Naive thymus-derived CD4-positive, alpha-beta T cell (primary cell): ENCODE data around the gene CHKA. TPM values are rescaled to one million over a fixed set of nuclear protein-coding genes. Genes with fewer than 3 reads are reported as not detected.

Experiments used
- ATAC-seq: fragments of 150-1000 bp; cut with Tn5 transposase; 2 replicates; pipeline ENCODE4 v1.10.0; 2021; ENCODE audit warnings: mild to moderate bottlenecking, moderate library complexity
- CTCF ChIA-PET: fragments of 350-600 bp; sonication (Branson Sonifier 250); formaldehyde crosslinking; loops from one replicate; lab custom pipeline; 2021; ENCODE audit warnings: antibody characterized with exemption; lab: Charles Lee
- POLR2A ChIA-PET: fragments of 350-600 bp; sonication (Branson Sonifier 250); formaldehyde crosslinking; loops from one replicate; lab custom pipeline; 2021; ENCODE audit warnings: antibody characterized with exemption, inconsistent platforms; lab: Charles Lee
- DNase-seq, 9 donors: peaks; one replicate each; pipeline versions ENCODE4 v3.0.0 to v3.0.0-alpha.2; 2020 to 2022; ENCODE audit warnings: mixed read lengths in 1 of 9
- H3K27ac ChIP-seq: one replicate; pipeline ENCODE4 v1.7.0; 2013; ENCODE audit warnings: mild to moderate bottlenecking, low read depth, low read length, moderate library complexity
- H3K27me3 ChIP-seq, 2 donors: one replicate each; pipeline ENCODE4 v1.7.0; 2013; ENCODE audit warnings: low read length in 2 of 2, mild to moderate bottlenecking in 2 of 2, moderate library complexity in 2 of 2; ENCODE audit not compliant: control insufficient read depth in 2 of 2, insufficient read depth in 2 of 2
- H3K36me3 ChIP-seq, 3 experiments: 1 replicate in 2 of 3; 2 replicates in 1 of 3; pipeline ENCODE4 v1.7.0; 2013; ENCODE audit warnings: low read length in 3 of 3, mild to moderate bottlenecking in 3 of 3, moderate library complexity in 1 of 3; ENCODE audit not compliant: insufficient read depth in 3 of 3, control insufficient read depth in 2 of 3
- H3K4me1 ChIP-seq, 2 donors: one replicate each; pipeline ENCODE4 v1.7.0; 2013; ENCODE audit warnings: low read length in 2 of 2, mild to moderate bottlenecking in 2 of 2, moderate library complexity in 1 of 2; ENCODE audit not compliant: control insufficient read depth in 2 of 2, insufficient read depth in 2 of 2
- H3K4me3 ChIP-seq: 2 replicates; pipeline ENCODE4 v1.7.0; 2013; ENCODE audit warnings: mild to moderate bottlenecking, low read length
- H3K9me3 ChIP-seq, 3 experiments: 1 replicate in 2 of 3; 2 replicates in 1 of 3; pipeline ENCODE4 v1.7.0; 2013; ENCODE audit warnings: low read length in 3 of 3; ENCODE audit not compliant: control insufficient read depth in 2 of 3
- H3K27ac Mint-ChIP-seq, 9 donors: one replicate each; pipeline ENCODE4 v1.8.0; 2020 to 2022; ENCODE audit warnings: mixed read lengths in 9 of 9, mild to moderate bottlenecking in 8 of 9, moderate library complexity in 5 of 9, inconsistent platforms in 2 of 9
- H3K27me3 Mint-ChIP-seq, 5 donors: one replicate each; pipeline ENCODE4 v1.8.0; 2021 to 2022; ENCODE audit warnings: mixed read lengths in 5 of 5, mild to moderate bottlenecking in 1 of 5
- H3K36me3 Mint-ChIP-seq, 5 donors: one replicate each; pipeline ENCODE4 v1.8.0; 2020 to 2022; ENCODE audit warnings: mixed read lengths in 5 of 5, mild to moderate bottlenecking in 3 of 5, inconsistent platforms in 1 of 5
- H3K4me1 Mint-ChIP-seq, 7 donors: one replicate each; pipeline ENCODE4 v1.8.0; 2020 to 2022; ENCODE audit warnings: mixed read lengths in 7 of 7, mild to moderate bottlenecking in 3 of 7, inconsistent platforms in 1 of 7
- H3K4me3 Mint-ChIP-seq, 10 donors: one replicate each; pipeline ENCODE4 v1.8.0; 2020 to 2022; ENCODE audit warnings: mild to moderate bottlenecking in 10 of 10, mixed read lengths in 10 of 10, moderate library complexity in 6 of 10, inconsistent platforms in 2 of 10
- H3K9me3 Mint-ChIP-seq, 11 donors: one replicate each; pipeline ENCODE4 v1.8.0; 2020 to 2022; ENCODE audit warnings: mixed read lengths in 11 of 11, mild to moderate bottlenecking in 4 of 11, inconsistent platforms in 1 of 11, moderate library complexity in 1 of 11
- intact Hi-C, 2 donors: fragments of 100-400 bp; cut with micrococcal nuclease; formaldehyde crosslinking; loops; one replicate each; pipeline ENCODE4 v1.15.1; 2023
- polyA plus RNA-seq, 2 donors: library from polyadenylated mRNA; unstranded; fragments of 300-500 nt; fragmentation: Illumina TruSeq; gene quantifications; one replicate each; pipeline ENCODE4 v1.2.3, GENCODE V29; 2021
- total RNA-seq, 6 experiments: library from RNA in 5 of 6; stranded (reverse) in 5 of 6; gene quantifications; 1 replicate in 5 of 6; 2 replicates in 1 of 6; pipeline ENCODE4 v1.2.3 and lab custom pipeline; 2021 to 2026

CHKA gene
- total and polyA plus RNA-seq, 7 experiments from 2014 or later = 1.4 to 31.3 (median 7.1) TPM

DNA sequence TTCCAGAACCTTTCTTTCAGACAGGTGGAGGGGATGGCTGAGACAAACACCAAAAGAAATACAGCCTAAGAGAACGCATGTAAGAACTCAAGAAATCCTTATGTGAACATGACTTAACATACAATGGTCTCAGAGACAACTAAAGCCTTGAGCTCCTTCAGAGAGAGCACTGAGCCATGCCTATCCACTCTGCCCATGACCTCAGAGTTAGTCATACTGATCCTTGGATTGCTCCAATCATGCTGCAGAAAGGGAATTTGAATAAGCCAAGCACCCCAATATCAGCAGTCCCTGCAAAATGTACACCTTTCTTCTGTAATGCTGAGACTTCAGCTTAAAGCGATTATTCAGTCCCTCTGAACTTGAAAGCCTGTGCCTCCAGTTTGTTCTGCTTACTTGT lies 43.2 kb upstream of the CHKA start:
- ChIA-PET CTCF (interaction anchor here (1.0 kb wide), 1 partner anchor 18 kb away, joined by 3 read pairs; no protein-coding TSS in a partner anchor), POLR2A (no interaction called here)
- no peaks in the 10 kb centered on the region for H3K9me3 ChIP-seq
- no peak overlapping the region for H3K4me3 ChIP-seq
- peaks cover 4 to 30% (median 14%) of the 10 kb centered on the region in 5 donors for H3K36me3 Mint-ChIP-seq
- peaks cover 0 to 2% (median 0%) of the 10 kb centered on the region in 7 donors for H3K4me1 Mint-ChIP-seq
- ATAC-seq (no peak), DNase-seq (no peak)
- no peaks in the 10 kb centered on the region for H3K9me3 Mint-ChIP-seq
- peak overlapping the region in 3 of 9 donors; percentile 3 to 65 (median 38) for H3K27ac Mint-ChIP-seq
- H3K27me3 ChIP-seq = no peaks in the 10 kb centered on the region
- no peaks in the 10 kb centered on the region for H3K4me1 ChIP-seq
- no peak overlapping the region for H3K4me3 Mint-ChIP-seq
- H3K36me3 ChIP-seq = peaks cover 5 to 51% (median 7%) of the 10 kb centered on the region in 3 experiments
- no peaks in the 10 kb centered on the region for H3K27me3 Mint-ChIP-seq
- H3K27ac ChIP-seq = no peak overlapping the region
- intact Hi-C loops = no loop called here

DNA sequence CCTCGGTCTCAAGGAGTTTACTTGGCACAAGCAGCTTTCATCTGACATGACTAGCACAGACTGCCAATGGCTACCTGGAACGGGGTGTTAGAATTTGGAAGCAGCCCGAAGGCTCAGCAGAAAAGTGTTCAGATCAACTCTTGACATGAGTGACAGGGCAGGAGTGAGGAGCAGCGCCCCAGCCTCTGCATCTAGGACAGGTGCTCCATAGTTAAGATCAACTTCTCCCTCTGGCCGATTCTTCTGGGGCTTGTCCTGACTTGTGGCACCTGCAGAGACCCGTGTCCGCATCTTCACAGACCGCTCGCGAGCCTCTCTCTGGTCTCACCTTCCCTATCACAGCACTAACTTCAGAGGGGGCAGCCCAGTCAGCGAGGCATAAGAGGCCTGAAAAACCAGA lies 42.5 kb upstream of the CHKA start:
- Mint-ChIP-seq H3K4me1 (peaks cover 0 to 2% (median 0%) of the 10 kb centered on the region in 7 donors), H3K9me3 (no peaks in the 10 kb centered on the region), H3K27ac (peak overlapping the region in 1 of 9 donors; percentile 38), H3K4me3 (no peak overlapping the region), H3K36me3 (peaks cover 3 to 32% (median 12%) of the 10 kb centered on the region in 5 donors), H3K27me3 (no peaks in the 10 kb centered on the region)
- POLR2A ChIA-PET = no interaction called here
- no peak for DNase-seq
- no peaks in the 10 kb centered on the region for H3K9me3 ChIP-seq
- ATAC-seq = no peak
- H3K27ac ChIP-seq = no peak overlapping the region
- no peaks in the 10 kb centered on the region for H3K4me1 ChIP-seq
- peaks cover under 1 to 47% (median 3%) of the 10 kb centered on the region in 3 experiments for H3K36me3 ChIP-seq
- CTCF ChIA-PET = interaction anchor here (1.0 kb wide), 1 partner anchor 18 kb away, joined by 3 read pairs; no protein-coding TSS in a partner anchor
- H3K27me3 ChIP-seq = no peaks in the 10 kb centered on the region
- H3K4me3 ChIP-seq = no peak overlapping the region
- intact Hi-C loops = no loop called here

DNA sequence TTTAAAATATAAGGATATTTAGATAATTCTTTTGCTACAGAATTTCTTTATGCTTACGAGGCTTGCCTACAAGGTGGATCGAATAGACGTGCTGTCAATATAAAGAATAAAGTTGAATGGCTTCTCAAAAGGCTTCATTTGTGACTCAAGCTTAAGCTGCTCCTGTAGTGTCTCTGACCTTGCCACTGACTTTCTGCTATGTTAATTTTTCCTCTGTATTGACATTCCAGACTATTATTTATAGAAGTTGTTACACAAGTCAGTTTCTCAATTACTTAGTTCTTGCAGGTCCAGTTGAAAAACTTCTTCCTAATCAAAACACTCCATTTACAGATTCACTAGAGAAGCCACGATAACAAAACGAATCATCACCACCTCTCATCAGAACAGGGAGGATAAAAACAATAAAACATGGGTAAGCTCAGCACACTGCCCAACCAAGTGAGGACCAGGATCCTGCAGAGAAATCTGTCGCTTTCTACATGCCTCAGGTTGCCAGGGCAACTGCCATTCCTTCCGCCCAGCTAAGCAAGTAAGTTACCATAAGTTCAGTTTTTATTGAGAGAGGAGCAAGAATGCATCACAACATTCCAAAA lies 39.0 kb upstream of the CHKA start:
- Histone ChIP-seq H3K9me3 (no peaks in the 10 kb centered on the region), H3K4me1 (no peaks in the 10 kb centered on the region), H3K4me3 (no peak overlapping the region), H3K36me3 (peaks cover 0 to 27% (median 0%) of the 10 kb centered on the region in 3 experiments), H3K27ac (no peak overlapping the region), H3K27me3 (no peaks in the 10 kb centered on the region)
- H3K27me3 Mint-ChIP-seq = no peaks in the 10 kb centered on the region
- peaks cover 4 to 43% (median 9%) of the 10 kb centered on the region in 5 donors for H3K36me3 Mint-ChIP-seq
- H3K4me3 Mint-ChIP-seq = no peak overlapping the region
- H3K4me1 Mint-ChIP-seq = peaks cover 0 to 4% (median 0%) of the 10 kb centered on the region in 7 donors
- H3K27ac Mint-ChIP-seq = peak overlapping the region in 1 of 9 donors; percentile 49
- DNase-seq (no peak), ATAC-seq (no peak)
- ChIA-PET POLR2A (no interaction called here), CTCF (no interaction called here)
- intact Hi-C loops = no loop called here
- H3K9me3 Mint-ChIP-seq = no peaks in the 10 kb centered on the region

GRCh38 chr11:68159665-68160064 lies 38.5 kb upstream of the CHKA start:
- CTCF ChIA-PET = no interaction called here

GRCh38 chr11:68159161-68159560 lies 38.0 kb upstream of the CHKA start:
- Mint-ChIP-seq H3K4me1 (peaks cover 0 to 4% (median 0%) of the 10 kb centered on the region in 7 donors), H3K36me3 (peaks cover 4 to 46% (median 9%) of the 10 kb centered on the region in 5 donors), H3K9me3 (no peaks in the 10 kb centered on the region), H3K4me3 (no peak overlapping the region), H3K27me3 (no peaks in the 10 kb centered on the region), H3K27ac (peak overlapping the region in 3 of 9 donors; percentile 9 to 45 (median 9))
- POLR2A ChIA-PET = no interaction called here
- Histone ChIP-seq H3K27ac (no peak overlapping the region), H3K9me3 (no peaks in the 10 kb centered on the region), H3K4me3 (no peak overlapping the region), H3K36me3 (peaks cover 0 to 25% (median 0%) of the 10 kb centered on the region in 3 experiments), H3K4me1 (no peaks in the 10 kb centered on the region), H3K27me3 (no peaks in the 10 kb centered on the region)
- no peak for DNase-seq
- no peak for ATAC-seq
- intact Hi-C loops = no loop called here
- CTCF ChIA-PET = no interaction called here

More at GRCh38 chr11:68159665-68160064, 38.5 kb upstream of the CHKA start:
- Mint-ChIP-seq H3K4me3 (no peak overlapping the region), H3K9me3 (no peaks in the 10 kb centered on the region), H3K27me3 (no peaks in the 10 kb centered on the region), H3K4me1 (peaks cover 0 to 4% (median 0%) of the 10 kb centered on the region in 7 donors), H3K27ac (peak overlapping the region in 2 of 9 donors; percentile 9 to 45), H3K36me3 (peaks cover 4 to 46% (median 9%) of the 10 kb centered on the region in 5 donors)
- no peak overlapping the region for H3K27ac ChIP-seq
- H3K4me1 ChIP-seq = no peaks in the 10 kb centered on the region
- intact Hi-C loops = no loop called here
- no peaks in the 10 kb centered on the region for H3K27me3 ChIP-seq
- no peaks in the 10 kb centered on the region for H3K9me3 ChIP-seq
- peaks cover 0 to 27% (median 0%) of the 10 kb centered on the region in 3 experiments for H3K36me3 ChIP-seq
- H3K4me3 ChIP-seq = no peak overlapping the region
- POLR2A ChIA-PET = no interaction called here
- ATAC-seq (no peak), DNase-seq (no peak)

DNA sequence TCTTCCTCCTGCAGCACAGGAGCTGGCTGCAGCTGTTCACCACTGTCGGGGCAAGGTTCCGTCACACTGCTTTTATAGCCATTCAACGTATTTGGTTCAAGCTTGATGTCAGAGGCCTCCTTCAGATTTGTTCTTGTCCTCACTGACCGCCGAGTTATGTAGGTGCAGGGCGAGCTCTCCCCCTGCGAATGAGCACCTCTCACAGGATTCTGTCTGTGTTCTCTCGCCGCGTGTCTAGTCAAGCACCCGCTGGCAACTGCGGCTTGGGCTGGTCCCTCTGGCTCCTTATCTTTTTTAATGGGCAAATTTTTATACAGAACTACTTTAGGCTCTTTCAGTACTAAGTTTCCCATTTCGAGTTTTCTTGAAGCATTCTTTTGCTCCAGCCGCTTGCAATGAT lies 37.4 kb upstream of the CHKA start:
- ChIA-PET CTCF (no interaction called here), POLR2A (no interaction called here)
- intact Hi-C loops = no loop called here
- no peaks in the 10 kb centered on the region for H3K27me3 ChIP-seq
- H3K36me3 Mint-ChIP-seq = peaks cover 4 to 46% (median 9%) of the 10 kb centered on the region in 5 donors
- no peaks in the 10 kb centered on the region for H3K9me3 ChIP-seq
- H3K27ac Mint-ChIP-seq = no peak overlapping the region
- H3K36me3 ChIP-seq = peaks cover 0 to 19% (median 0%) of the 10 kb centered on the region in 3 experiments
- no peaks in the 10 kb centered on the region for H3K27me3 Mint-ChIP-seq
- H3K4me1 Mint-ChIP-seq = peaks cover 0 to 4% (median 0%) of the 10 kb centered on the region in 7 donors
- H3K4me3 Mint-ChIP-seq = no peak overlapping the region
- H3K4me1 ChIP-seq = no peaks in the 10 kb centered on the region
- H3K27ac ChIP-seq = no peak overlapping the region
- ATAC-seq (no peak), DNase-seq (no peak)
- no peak overlapping the region for H3K4me3 ChIP-seq
- H3K9me3 Mint-ChIP-seq = no peaks in the 10 kb centered on the region

- CTCF ChIA-PET = no interaction called here
- Mint-ChIP-seq H3K27ac (no peak overlapping the region), H3K9me3 (no peaks in the 10 kb centered on the region), H3K36me3 (peaks cover 3 to 21% (median 5%) of the 10 kb centered on the region in 5 donors), H3K4me3 (no peak overlapping the region), H3K27me3 (no peaks in the 10 kb centered on the region), H3K4me1 (peaks cover 0 to 10% (median 5%) of the 10 kb centered on the region in 7 donors)
- Histone ChIP-seq H3K4me1 (no peaks in the 10 kb centered on the region), H3K4me3 (no peak overlapping the region), H3K27me3 (no peaks in the 10 kb centered on the region), H3K9me3 (no peaks in the 10 kb centered on the region), H3K27ac (no peak overlapping the region), H3K36me3 (peaks cover 0 to 11% (median 0%) of the 10 kb centered on the region in 3 experiments)
- no peak for ATAC-seq
- intact Hi-C loops = no loop called here
- POLR2A ChIA-PET = no interaction called here
- DNase-seq = no peak
These were observed 32.6 kb upstream of the CHKA start for GRCh38 chr11:68153742-68154141.
